GM12891 (cell line): Measurements from ENCODE around the gene BAIAP2.

Experiments used
- PAX5 ChIP-seq: IDR thresholded peaks from 2 replicates; pipeline ENCODE4 v1.6.1; 2011; ENCODE audit warnings: low read length, moderate library complexity, mild to moderate bottlenecking; ENCODE audit not compliant: insufficient read depth, severe bottlenecking
- POLR2A ChIP-seq: IDR thresholded peaks from 2 replicates; pipeline ENCODE4 v1.6.1; 2011; ENCODE audit warnings: low read depth, low read length, control low read depth
- POLR2AphosphoS5 ChIP-seq: IDR thresholded peaks from 2 replicates; pipeline ENCODE4 v1.6.1; 2011; ENCODE audit warnings: low read depth, low read length, control low read depth
- SPI1 ChIP-seq: IDR thresholded peaks from 2 replicates; pipeline ENCODE4 v1.6.1; 2011; ENCODE audit warnings: low read depth, low read length, control low read depth
- TAF1 ChIP-seq: IDR thresholded peaks from 2 replicates; pipeline ENCODE4 v1.6.1; 2011; ENCODE audit warnings: low read depth, low read length, control low read depth

GRCh38 chr17:81159611-81160265 is 124.8 kb downstream of the BAIAP2 start:
- no peak for TF ChIP-seq TAF1
- TF ChIP-seq POLR2AphosphoS5 = no peak
- TF ChIP-seq POLR2A = no peak
- no peak for TF ChIP-seq PAX5
- no peak for TF ChIP-seq SPI1
